NCI-H1092 treated with DMSO at 0.1 percent for 48 hours (cell line): Measurements from ENCODE around the gene ELK4.
"Not testable (repeated sequence)": the region's sequence is repeated elsewhere in the genome, so short reads cannot be mapped to it uniquely, and the experiment has no call there.

Source experiments
- DNase-seq: peaks from one replicate; lab custom pipeline; 2025; lab: John Stamatoyannopoulos, UW

The ELK4 gene

GRCh38 chr1:205664399-205665017 lies 32.7 kb upstream of the ELK4 start:
- DNase-seq = peak; percentile 85

- DNase-seq = no peak
These were observed 31.6 kb upstream of the ELK4 start for GRCh38 chr1:205663286-205663936.

- DNase-seq = no peak
These were observed 31.0 kb upstream of the ELK4 start for GRCh38 chr1:205662791-205663190.

GRCh38 chr1:205662135-205662738 lies 30.4 kb upstream of the ELK4 start:
- no peak for DNase-seq

GRCh38 chr1:205661429-205662134 lies 29.8 kb upstream of the ELK4 start:
- DNase-seq = no peak

GRCh38 chr1:205660361-205660760 lies 28.6 kb upstream of the ELK4 start:
- no peak for DNase-seq

- DNase-seq = peak; percentile 74
These were observed 27.3 kb upstream of the ELK4 start for GRCh38 chr1:205658943-205659581.

- no peak for DNase-seq
These were observed 24.4 kb upstream of the ELK4 start for GRCh38 chr1:205656236-205656635.

GRCh38 chr1:205652984-205653383 lies 21.2 kb upstream of the ELK4 start:
- DNase-seq = no peak

- DNase-seq = no peak
These were observed 18.4 kb upstream of the ELK4 start for GRCh38 chr1:205650241-205650640.

GRCh38 chr1:205645519-205645918 lies 13.7 kb upstream of the ELK4 start:
- DNase-seq = no peak

GRCh38 chr1:205642679-205643307 lies 11.0 kb upstream of the ELK4 start:
- no peak for DNase-seq

- no peak for DNase-seq
These were observed 7.8 kb upstream of the ELK4 start for GRCh38 chr1:205639567-205639966.

- no peak for DNase-seq
These were observed 6.2 kb upstream of the ELK4 start for GRCh38 chr1:205637854-205638468.

GRCh38 chr1:205636732-205637131 lies 4.9 kb upstream of the ELK4 start:
- no peak for DNase-seq

GRCh38 chr1:205636138-205636530 lies 4.3 kb upstream of the ELK4 start:
- DNase-seq = not testable (repeated sequence)

- no peak for DNase-seq
These were observed 1.7 kb upstream of the ELK4 start for GRCh38 chr1:205633421-205633976.

GRCh38 chr1:205632669-205633169 lies 908 bp upstream of the ELK4 start:
- no peak for DNase-seq

GRCh38 chr1:205631010-205631767 lies 622 bp downstream of the ELK4 start:
- DNase-seq = peak; percentile 95

GRCh38 chr1:205630651-205631009 lies 1.2 kb downstream of the ELK4 start:
- DNase-seq = no peak
